WERI-Rb-1 (cell line): Measurements from ENCODE around the gene PPA2.
"Not testable (repeated sequence)": the region's sequence is repeated elsewhere in the genome, so short reads cannot be mapped to it uniquely, and the experiment has no call there.

Experiments used
- DNase-seq: peaks from one replicate; pipeline ENCODE4 v3.0.0-alpha.2; 2020
- H3K27ac ChIP-seq: fragments of 250-450 bp; sonication (Bioruptor Pico); 2 replicates; pipeline ENCODE4 v1.5.1; 2020; ENCODE audit warnings: mild to moderate bottlenecking, moderate library complexity
- H3K27me3 ChIP-seq: fragments of 250-450 bp; sonication (Bioruptor Pico); 2 replicates; pipeline ENCODE4 v1.5.1; 2021; ENCODE audit warnings: mild to moderate bottlenecking, low read depth, moderate library complexity; ENCODE audit not compliant: insufficient read depth, severe bottlenecking
- H3K36me3 ChIP-seq: fragments of 250-450 bp; sonication (Bioruptor Pico); 2 replicates; pipeline ENCODE4 v1.5.1; 2020; ENCODE audit warnings: mild to moderate bottlenecking, moderate library complexity
- H3K4me3 ChIP-seq: 2 replicates; pipeline ENCODE4 v1.5.1; 2011; ENCODE audit warnings: low read depth, mild to moderate bottlenecking, control low read depth, low read length
- H3K9me3 ChIP-seq: fragments of 250-450 bp; sonication (Bioruptor Pico); 2 replicates; pipeline ENCODE4 v1.5.1; 2021; ENCODE audit warnings: mild to moderate bottlenecking, moderate library complexity; ENCODE audit not compliant: severe bottlenecking
- TF ChIP-seq, protein P1 (sequence below): IDR thresholded peaks from 2 replicates; pipeline ENCODE4 v1.5.1; 2011; ENCODE audit warnings: low read depth, mild to moderate bottlenecking, control low read depth, inconsistent platforms, low read length

Gene PPA2

DNA sequence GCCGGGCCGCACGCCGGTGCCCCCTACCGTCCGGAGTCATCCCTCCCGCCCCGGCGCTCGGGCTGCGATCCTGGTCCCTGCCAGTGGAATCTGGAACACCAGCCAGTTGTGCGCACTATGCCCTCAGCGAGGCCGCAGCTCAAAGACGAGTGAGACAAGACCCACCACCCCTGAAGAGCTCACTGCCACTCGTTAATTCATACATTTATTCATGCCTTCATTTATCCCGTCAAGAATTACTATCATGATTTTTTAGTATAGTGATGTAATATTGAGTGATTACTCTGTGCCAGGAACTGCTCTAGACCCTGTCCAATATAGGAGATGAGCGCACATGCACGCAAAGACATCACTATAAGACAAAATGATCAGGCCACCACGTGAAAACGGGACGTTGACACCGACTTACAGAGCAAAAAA lies 247 bp upstream of the PPA2 start:
- Histone ChIP-seq H3K27ac (peak overlapping the region; percentile 93; the same call in 1 of the 2 replicates), H3K4me3 (peak overlapping the region; percentile 93), H3K27me3 (no peaks in the 10 kb centered on the region), H3K36me3 (peaks cover 12% of the 10 kb centered on the region), H3K9me3 (no peaks in the 10 kb centered on the region)
- TF ChIP-seq, protein P1, sequence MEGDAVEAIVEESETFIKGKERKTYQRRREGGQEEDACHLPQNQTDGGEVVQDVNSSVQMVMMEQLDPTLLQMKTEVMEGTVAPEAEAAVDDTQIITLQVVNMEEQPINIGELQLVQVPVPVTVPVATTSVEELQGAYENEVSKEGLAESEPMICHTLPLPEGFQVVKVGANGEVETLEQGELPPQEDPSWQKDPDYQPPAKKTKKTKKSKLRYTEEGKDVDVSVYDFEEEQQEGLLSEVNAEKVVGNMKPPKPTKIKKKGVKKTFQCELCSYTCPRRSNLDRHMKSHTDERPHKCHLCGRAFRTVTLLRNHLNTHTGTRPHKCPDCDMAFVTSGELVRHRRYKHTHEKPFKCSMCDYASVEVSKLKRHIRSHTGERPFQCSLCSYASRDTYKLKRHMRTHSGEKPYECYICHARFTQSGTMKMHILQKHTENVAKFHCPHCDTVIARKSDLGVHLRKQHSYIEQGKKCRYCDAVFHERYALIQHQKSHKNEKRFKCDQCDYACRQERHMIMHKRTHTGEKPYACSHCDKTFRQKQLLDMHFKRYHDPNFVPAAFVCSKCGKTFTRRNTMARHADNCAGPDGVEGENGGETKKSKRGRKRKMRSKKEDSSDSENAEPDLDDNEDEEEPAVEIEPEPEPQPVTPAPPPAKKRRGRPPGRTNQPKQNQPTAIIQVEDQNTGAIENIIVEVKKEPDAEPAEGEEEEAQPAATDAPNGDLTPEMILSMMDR: peak; percentile 98
- no peak for DNase-seq

DNA sequence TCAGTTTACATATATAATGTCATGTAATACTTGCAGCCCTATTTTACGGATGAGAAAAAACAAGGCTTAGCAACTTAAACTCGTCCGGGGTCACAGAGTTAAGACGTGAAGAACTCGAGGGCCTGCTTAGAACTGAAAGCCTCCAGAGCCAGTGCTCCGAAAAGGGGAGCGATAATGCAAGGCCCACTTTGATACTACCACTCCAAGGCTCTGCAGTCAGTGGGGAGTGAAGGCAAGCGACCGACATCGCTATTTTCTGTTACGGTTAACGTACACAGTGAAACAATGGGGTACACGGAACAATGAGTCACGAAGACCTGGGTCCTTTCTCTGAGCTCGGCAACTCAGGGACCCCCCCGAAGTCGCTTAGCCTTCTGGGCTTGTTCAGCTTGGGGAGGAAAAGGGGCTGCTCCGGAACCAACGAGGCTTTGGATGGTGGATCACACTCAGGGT lies 965 bp downstream of the PPA2 start:
- no peak for DNase-seq
- Histone ChIP-seq H3K36me3 (peaks cover 12% of the 10 kb centered on the region), H3K9me3 (no peaks in the 10 kb centered on the region), H3K27me3 (no peaks in the 10 kb centered on the region), H3K4me3 (peak overlapping the region; percentile 93), H3K27ac (peak overlapping the region; percentile 93)
- TF ChIP-seq, protein P1: no peak

DNA sequence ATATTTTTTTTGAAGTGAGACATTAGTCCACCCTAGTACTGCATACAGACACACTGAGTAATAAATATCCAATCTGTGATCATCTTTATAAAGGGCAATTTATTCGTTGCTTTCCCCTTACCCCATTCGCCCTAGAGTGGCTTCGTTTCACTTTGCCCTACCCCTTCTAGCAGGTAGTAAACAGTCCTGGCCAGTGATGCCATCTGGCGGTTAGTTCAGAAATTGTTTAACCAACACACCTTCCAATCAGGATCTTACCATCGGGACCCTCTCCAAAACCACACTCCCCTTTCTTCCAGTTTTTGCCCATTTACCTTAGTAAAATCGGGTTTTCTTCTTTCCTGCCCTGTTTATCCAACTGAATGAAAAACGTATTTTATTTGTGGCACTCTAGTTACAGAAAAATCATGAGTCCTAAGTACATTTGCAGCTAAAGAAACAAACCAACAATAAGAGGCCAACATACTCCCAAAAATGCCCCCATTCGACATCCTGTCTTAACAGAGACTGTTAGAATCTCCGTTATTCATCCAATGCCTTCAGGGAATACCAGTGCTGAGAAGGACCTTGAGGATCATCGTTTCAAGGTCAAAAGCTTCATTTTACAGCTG lies 2.2 kb downstream of the PPA2 start:
- TF ChIP-seq, protein P1: peak; percentile 73
- H3K27ac ChIP-seq: no peak overlapping the region
- no peaks in the 10 kb centered on the region for H3K9me3 ChIP-seq
- no peaks in the 10 kb centered on the region for H3K27me3 ChIP-seq
- peaks cover 16% of the 10 kb centered on the region for H3K36me3 ChIP-seq
- peak; percentile 79 for DNase-seq
- H3K4me3 ChIP-seq: no peak overlapping the region

DNA sequence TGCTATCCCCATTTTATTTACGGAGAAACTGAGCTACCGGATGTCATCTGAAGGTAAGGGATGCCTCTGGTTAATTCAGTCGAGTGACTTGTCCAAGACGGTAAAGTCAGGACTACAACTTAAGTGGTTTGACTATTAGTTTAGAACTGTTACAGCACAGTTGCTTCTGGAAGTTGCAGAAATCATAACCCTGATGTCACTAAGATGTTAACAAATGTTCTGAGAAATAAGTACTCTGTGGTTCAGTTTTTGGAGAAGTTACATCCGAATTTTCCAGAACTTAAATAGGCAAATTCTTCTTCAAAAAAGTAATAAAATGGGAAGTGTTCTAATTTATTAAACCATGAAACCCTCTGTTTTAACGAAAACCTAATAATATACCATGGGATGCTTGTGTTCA lies 3.1 kb downstream of the PPA2 start:
- H3K27me3 ChIP-seq: no peaks in the 10 kb centered on the region
- DNase-seq: no peak
- TF ChIP-seq, protein P1: no peak
- H3K36me3 ChIP-seq: peaks cover 17% of the 10 kb centered on the region
- H3K4me3 ChIP-seq: no peak overlapping the region
- no peaks in the 10 kb centered on the region for H3K9me3 ChIP-seq
- H3K27ac ChIP-seq: no peak overlapping the region

DNA sequence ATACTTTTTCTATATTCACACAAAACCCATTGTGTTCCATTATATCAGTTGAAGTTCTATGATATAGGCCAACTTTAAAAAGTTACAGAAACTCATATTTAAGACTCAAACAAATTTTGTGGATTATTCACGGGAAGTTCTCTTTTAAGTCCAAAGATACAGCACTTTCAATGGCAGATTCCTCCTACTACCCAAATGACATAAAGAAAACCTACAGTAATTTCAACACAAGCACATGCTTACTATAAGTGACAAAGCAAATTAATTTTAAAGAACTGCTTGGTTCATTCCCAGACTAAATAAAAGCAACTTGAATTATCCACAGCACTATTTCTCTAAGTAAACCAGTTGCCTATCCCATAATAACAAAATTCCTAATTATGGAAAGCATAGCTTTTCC lies 4.1 kb downstream of the PPA2 start:
- Histone ChIP-seq H3K27ac (no peak overlapping the region), H3K9me3 (no peaks in the 10 kb centered on the region), H3K36me3 (peaks cover 17% of the 10 kb centered on the region), H3K27me3 (no peaks in the 10 kb centered on the region), H3K4me3 (no peak overlapping the region)
- TF ChIP-seq, protein P1: no peak
- DNase-seq: no peak

DNA sequence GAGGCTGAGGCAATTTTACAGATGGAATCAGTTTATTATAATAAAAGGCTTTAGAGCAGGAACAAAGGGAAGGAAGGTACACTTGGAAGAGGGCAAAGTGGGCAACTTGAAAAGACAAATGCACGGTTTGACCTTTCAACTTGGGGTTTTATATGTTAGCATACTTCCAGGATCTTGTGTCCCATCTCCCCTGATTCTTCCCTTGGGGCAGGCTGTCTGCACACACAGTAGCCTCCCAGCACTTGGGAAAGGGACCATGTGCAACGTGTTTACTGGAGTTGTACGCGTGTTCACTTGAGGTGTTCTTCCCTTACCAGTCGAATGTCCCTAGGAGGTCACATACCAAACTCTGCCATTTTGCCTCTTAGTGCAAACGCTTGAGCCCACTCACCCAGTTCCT lies 7.3 kb downstream of the PPA2 start:
- peaks cover 13% of the 10 kb centered on the region for H3K36me3 ChIP-seq
- no peak overlapping the region for H3K4me3 ChIP-seq
- TF ChIP-seq, protein P1: no peak
- no peaks in the 10 kb centered on the region for H3K27me3 ChIP-seq
- no peaks in the 10 kb centered on the region for H3K9me3 ChIP-seq
- H3K27ac ChIP-seq: no peak overlapping the region
- no peak for DNase-seq

DNA sequence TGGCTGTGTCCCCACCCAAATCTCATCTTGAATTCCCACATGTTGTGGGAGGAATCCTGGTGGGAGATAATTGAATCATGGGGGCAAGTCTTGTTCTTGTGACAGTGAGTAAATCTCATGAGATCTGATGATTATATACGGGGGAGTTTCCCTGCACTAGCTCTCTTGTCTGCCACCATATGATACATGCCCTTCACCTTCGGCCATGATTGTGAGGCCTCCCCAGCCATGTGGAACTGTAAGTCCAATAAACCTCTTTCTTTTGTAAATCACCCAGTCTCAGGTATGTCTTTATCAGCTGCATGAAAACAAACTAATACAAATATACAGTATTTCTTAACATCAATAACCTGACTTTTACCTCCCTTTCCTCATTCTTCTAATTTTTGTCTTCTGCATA lies 9.3 kb downstream of the PPA2 start:
- not testable (repeated sequence) for DNase-seq, H3K9me3 ChIP-seq, H3K27me3 ChIP-seq, H3K36me3 ChIP-seq, H3K4me3 ChIP-seq, H3K27ac ChIP-seq
